ENCODE results near the gene RP9. TPM values are rescaled to one million over a fixed set of nuclear protein-coding genes. Genes with fewer than 3 reads are reported as not detected.
A peak's percentile ranks its signal among the peaks of the same experiment; 100 is the strongest.

RP9 gene
- total and polyA plus RNA-seq, 2 donors (not counting 1 experiment from before 2014, with no cell fraction given): 19.2 to 23.4 TPM

DNA sequence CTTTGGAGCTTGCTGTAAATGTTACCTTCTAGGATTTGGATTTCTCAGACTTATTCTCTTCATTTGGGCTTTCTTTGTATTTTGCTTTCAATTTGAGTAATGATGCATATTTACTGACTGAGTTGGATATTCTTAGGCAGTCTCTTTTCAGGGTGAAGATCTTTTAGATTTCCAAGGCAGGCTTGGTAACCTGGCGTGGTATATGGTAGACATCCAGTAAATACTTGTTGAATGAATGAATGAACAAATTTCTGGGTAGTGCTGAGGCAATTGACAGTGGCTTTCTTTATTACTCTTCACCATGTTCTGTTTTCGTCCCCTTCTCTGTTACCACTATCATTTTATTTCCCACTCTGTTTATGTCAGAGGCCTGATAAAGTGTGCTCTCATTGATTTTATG, 47.2 kb upstream of the RP9 start:
- Histone ChIP-seq H3K9me3 (ENCODE audit: control insufficient read depth, insufficient read depth, low read depth, low read length) (no peaks in the 10 kb centered on the region), H3K4me2 (ENCODE audit: extremely low read depth, insufficient read depth, low read length) (no peak overlapping the region), H4K20me1 (ENCODE audit: control insufficient read depth, extremely low read depth, insufficient read depth, low read length) (no peaks in the 10 kb centered on the region), H3K36me3 (ENCODE audit: control insufficient read depth, insufficient read depth, low read length) (no peaks in the 10 kb centered on the region), H3K27ac (ENCODE audit: insufficient read depth, low read length) (no peak overlapping the region), H3K9ac (ENCODE audit: insufficient read depth, low read length) (no peak overlapping the region), H3K27me3 (ENCODE audit: control insufficient read depth, insufficient read depth, low read length) (no peaks in the 10 kb centered on the region), H3K4me1 (ENCODE audit: control insufficient read depth, extremely low read depth, insufficient read depth, low read length) (no peaks in the 10 kb centered on the region), H3K4me3 (replicated peaks in 1 of 4; ENCODE audit: control extremely low read depth in 1 of 4, insufficient read depth in 1 of 4, low read depth in 3 of 4, low read length in 4 of 4) (no peak overlapping the region), H2AFZ (ENCODE audit: low read length) (no peak overlapping the region), H3K79me2 (ENCODE audit: control insufficient read depth, insufficient read depth, low read length) (no peaks in the 10 kb centered on the region)
- TF ChIP-seq EZH2 (IDR thresholded peaks at IDR 0.05; ENCODE audit: low read length, missing control alignments): no peak
- TF ChIP-seq, protein P1, sequence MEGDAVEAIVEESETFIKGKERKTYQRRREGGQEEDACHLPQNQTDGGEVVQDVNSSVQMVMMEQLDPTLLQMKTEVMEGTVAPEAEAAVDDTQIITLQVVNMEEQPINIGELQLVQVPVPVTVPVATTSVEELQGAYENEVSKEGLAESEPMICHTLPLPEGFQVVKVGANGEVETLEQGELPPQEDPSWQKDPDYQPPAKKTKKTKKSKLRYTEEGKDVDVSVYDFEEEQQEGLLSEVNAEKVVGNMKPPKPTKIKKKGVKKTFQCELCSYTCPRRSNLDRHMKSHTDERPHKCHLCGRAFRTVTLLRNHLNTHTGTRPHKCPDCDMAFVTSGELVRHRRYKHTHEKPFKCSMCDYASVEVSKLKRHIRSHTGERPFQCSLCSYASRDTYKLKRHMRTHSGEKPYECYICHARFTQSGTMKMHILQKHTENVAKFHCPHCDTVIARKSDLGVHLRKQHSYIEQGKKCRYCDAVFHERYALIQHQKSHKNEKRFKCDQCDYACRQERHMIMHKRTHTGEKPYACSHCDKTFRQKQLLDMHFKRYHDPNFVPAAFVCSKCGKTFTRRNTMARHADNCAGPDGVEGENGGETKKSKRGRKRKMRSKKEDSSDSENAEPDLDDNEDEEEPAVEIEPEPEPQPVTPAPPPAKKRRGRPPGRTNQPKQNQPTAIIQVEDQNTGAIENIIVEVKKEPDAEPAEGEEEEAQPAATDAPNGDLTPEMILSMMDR (conservative IDR thresholded peaks at IDR 0.05 in 1 of 2, IDR thresholded peaks at IDR 0.05 in 1 of 2; ENCODE audit: low read depth in 1 of 2, low read length in 2 of 2): no peak
- peak in 1 of 2 donors; percentile 10 for DNase-seq (ENCODE audit: low read depth in 2 of 2)

DNA sequence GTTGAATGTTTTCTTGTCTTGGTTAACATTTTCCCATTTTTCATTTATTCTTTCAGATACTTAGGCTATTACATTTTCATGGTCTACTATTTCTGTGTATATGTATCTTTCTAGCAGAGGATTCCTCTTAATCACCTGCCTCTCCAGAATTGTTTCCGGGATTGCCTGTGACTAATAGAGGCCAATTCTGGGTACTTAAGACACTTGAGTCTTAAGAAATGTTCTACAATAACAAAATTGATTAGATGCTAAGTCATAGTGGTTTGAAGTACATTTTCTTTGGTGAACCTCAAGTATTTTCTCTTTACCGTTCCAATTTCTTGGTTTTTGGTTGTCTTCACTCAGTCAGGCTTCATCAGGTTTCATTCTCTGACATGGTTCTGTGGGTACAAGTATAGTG, 46.6 kb upstream of the RP9 start:
- H3K9ac ChIP-seq (ENCODE audit: insufficient read depth, low read length): no peak overlapping the region
- no peaks in the 10 kb centered on the region for H3K36me3 ChIP-seq (ENCODE audit: control insufficient read depth, insufficient read depth, low read length)

DNA sequence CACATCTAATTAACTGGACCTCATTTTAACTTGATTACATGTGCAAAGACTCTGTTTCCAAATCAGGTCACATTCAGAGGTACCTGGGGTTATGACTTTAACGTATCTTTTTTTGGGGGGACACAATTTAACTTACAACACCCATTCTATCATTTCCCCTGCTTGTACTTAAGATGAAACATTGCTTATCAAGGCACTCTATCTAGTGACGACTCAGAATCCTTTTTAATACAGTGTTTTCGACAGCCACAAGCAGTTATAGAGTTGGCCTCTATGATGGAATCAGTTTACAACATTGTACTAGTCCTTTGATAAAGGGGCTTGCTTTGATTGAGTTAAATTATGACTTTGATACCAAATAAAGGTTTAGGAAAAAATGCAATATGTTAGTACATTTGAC, 42.9 kb upstream of the RP9 start:
- Histone ChIP-seq H4K20me1 (ENCODE audit: control insufficient read depth, extremely low read depth, insufficient read depth, low read length) (no peaks in the 10 kb centered on the region), H2AFZ (ENCODE audit: low read length) (no peak overlapping the region), H3K4me1 (ENCODE audit: control insufficient read depth, extremely low read depth, insufficient read depth, low read length) (no peaks in the 10 kb centered on the region), H3K9me3 (ENCODE audit: control insufficient read depth, insufficient read depth, low read depth, low read length) (no peaks in the 10 kb centered on the region), H3K79me2 (ENCODE audit: control insufficient read depth, insufficient read depth, low read length) (no peaks in the 10 kb centered on the region), H3K9ac (ENCODE audit: insufficient read depth, low read length) (no peak overlapping the region), H3K27ac (ENCODE audit: insufficient read depth, low read length) (no peak overlapping the region), H3K4me2 (ENCODE audit: extremely low read depth, insufficient read depth, low read length) (no peak overlapping the region), H3K4me3 (replicated peaks in 1 of 4; ENCODE audit: control extremely low read depth in 1 of 4, insufficient read depth in 1 of 4, low read depth in 3 of 4, low read length in 4 of 4) (no peak overlapping the region), H3K27me3 (ENCODE audit: control insufficient read depth, insufficient read depth, low read length) (no peaks in the 10 kb centered on the region), H3K36me3 (ENCODE audit: control insufficient read depth, insufficient read depth, low read length) (no peaks in the 10 kb centered on the region)
- DNase-seq (ENCODE audit: low read depth in 2 of 2): no peak
- no peak for TF ChIP-seq EZH2 (IDR thresholded peaks at IDR 0.05; ENCODE audit: low read length, missing control alignments)
- TF ChIP-seq, protein P1 (conservative IDR thresholded peaks at IDR 0.05 in 1 of 2, IDR thresholded peaks at IDR 0.05 in 1 of 2; ENCODE audit: low read depth in 1 of 2, low read length in 2 of 2): no peak

More for the DNA sequence above, 46.6 kb upstream of the RP9 start:
- H3K4me3 ChIP-seq (replicated peaks in 1 of 4; ENCODE audit: control extremely low read depth in 1 of 4, insufficient read depth in 1 of 4, low read depth in 3 of 4, low read length in 4 of 4): no peak overlapping the region
- TF ChIP-seq, protein P1 (conservative IDR thresholded peaks at IDR 0.05 in 1 of 2, IDR thresholded peaks at IDR 0.05 in 1 of 2; ENCODE audit: low read depth in 1 of 2, low read length in 2 of 2): no peak
- no peak for TF ChIP-seq EZH2 (IDR thresholded peaks at IDR 0.05; ENCODE audit: low read length, missing control alignments)
- DNase-seq (ENCODE audit: low read depth in 2 of 2): peak; percentile 53 to 95
- no peaks in the 10 kb centered on the region for H3K27me3 ChIP-seq (ENCODE audit: control insufficient read depth, insufficient read depth, low read length)
- no peaks in the 10 kb centered on the region for H4K20me1 ChIP-seq (ENCODE audit: control insufficient read depth, extremely low read depth, insufficient read depth, low read length)
- H3K4me1 ChIP-seq (ENCODE audit: control insufficient read depth, extremely low read depth, insufficient read depth, low read length): no peaks in the 10 kb centered on the region
- no peak overlapping the region for H3K27ac ChIP-seq (ENCODE audit: insufficient read depth, low read length)
- no peaks in the 10 kb centered on the region for H3K9me3 ChIP-seq (ENCODE audit: control insufficient read depth, insufficient read depth, low read depth, low read length)
- H2AFZ ChIP-seq (ENCODE audit: low read length): no peak overlapping the region
- H3K4me2 ChIP-seq (ENCODE audit: extremely low read depth, insufficient read depth, low read length): no peak overlapping the region
- no peaks in the 10 kb centered on the region for H3K79me2 ChIP-seq (ENCODE audit: control insufficient read depth, insufficient read depth, low read length)

All from fibroblast of lung (primary cell).